ENCODE data around the gene PLXDC2. TPM values are rescaled to one million over a fixed set of nuclear protein-coding genes. Genes with fewer than 3 reads are reported as not detected.

Gene PLXDC2
- total RNA-seq, 1 donor from 2014 or later: 0.59 TPM

DNA sequence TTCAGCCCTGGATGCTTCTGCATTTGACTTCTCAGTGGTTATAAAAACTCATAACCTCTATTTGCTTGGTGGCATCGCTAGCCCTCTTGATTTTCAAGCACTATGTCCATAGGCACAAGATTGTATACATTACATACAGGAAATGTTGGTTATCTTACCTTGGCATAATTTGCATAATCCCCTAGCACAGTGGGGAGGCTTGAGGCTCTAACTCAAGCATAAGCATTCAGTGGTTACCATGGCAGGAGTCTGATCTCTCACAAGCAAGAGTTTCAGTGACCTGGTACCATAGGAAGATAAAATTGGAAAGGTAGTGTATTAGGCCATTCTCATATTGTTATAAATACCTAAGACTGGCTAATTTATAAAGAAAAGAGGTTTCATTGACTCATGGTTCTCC, 121.8 kb downstream of the PLXDC2 start:
- DNase-seq (ENCODE audit: low read depth, low spot score): no peak

DNA sequence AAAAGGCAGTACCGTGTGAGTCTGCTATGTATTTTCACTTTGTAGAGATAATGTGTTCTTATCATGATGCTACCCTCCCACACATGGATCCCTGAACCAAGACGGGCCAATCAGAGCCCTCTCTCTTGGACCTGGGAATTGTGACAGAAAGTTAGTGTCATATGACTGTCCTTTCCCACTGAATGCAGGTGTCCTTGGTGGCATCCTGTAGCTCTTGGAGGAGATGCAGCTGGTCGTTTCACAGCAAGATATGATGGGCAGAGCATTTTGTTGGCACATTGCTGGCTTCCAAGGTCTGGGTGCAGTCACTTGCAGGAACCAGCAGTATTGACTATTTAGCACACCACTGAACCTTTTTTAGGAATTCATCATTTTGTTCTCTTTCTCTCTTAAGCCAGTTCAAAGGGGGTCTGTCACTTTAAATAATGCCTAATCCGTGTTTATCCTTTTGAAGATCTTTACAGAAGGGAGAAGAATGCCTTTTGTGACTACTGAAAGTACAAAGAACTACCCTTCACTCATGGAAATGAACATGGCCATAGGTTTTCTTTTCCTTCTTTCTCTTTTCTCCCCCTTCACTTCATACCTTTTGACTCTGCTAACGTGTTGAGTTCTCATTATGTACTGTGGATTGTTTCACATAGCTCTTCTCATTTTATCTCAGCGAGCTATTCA, 125.1 kb downstream of the PLXDC2 start:
- no peak for DNase-seq (ENCODE audit: low read depth, low spot score)

DNA sequence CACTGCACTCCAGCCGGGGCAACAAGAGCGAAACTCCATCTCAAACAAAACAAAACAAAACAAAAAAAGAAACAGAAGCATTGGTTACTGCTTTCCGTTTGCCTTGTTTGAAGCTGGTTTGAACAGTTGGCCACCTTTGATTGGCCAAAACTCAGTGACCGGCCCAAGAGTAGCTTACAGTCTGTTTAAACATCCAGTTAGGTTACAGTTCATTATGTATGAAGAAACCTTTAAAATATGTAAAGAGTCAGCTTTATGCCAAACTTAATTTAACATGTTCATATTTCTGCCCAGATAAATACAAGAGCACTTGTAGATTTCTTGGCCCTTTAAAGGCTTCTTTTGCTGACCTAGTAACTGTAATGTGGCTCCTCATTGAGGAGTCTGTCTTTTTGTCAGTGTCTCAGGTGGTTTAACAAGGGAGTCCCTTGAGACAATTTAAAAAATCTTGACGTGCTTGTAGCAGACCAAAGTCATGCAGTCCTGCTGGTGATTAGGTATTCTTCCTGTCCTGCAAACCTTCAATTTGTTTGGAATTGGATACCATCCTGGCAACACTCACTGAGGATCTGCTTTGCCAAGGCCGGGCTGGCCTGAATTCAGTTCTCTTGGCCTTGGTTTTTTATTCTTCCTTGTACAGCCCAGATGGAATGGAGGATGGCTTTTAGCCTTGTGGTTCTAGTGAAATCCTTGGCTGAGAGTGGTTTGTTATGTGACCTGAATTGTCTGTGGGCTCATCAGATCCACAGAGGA, 128.9 kb downstream of the PLXDC2 start:
- DNase-seq (ENCODE audit: low read depth, low spot score): no peak

DNA sequence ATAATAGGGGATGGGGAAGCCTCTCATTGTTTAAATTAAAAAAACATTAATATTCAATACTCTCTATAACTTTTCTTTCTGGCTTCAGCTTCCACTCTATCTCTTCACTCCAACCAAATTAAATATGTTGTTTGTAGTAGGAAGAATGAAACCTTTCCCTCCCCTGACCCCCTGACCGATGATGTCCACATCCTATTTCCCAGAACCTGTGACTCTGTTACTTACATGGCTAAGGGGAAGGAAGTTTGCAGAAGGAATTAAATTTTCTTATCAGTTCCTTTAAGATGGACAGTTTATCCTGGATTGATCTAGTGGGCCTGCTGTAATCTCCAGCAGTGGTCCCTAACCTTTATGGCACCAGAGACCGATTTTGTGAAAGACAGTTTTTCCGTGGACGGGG, 130.0 kb downstream of the PLXDC2 start:
- no peak for DNase-seq (ENCODE audit: low read depth, low spot score)

DNA sequence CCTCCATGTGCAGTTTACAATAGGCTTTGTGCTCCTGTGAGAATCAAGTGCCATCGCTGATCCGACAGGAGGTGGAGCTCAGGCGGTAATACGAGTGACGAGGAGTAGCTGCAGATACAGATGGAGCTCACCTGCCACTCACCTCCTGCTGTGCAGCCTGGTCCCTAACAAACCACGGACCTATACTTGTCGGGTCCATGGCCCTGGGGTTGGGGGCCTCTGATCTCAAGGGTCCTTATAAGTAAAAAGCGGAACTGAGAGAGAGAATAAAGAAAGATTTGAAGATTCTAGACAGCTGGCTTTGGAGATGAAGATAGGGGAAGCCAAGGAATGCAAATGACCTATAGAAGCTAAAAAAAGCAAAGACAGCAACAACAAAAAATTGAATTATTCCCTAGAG, 130.6 kb downstream of the PLXDC2 start:
- no peak for DNase-seq (ENCODE audit: low read depth, low spot score)

DNA sequence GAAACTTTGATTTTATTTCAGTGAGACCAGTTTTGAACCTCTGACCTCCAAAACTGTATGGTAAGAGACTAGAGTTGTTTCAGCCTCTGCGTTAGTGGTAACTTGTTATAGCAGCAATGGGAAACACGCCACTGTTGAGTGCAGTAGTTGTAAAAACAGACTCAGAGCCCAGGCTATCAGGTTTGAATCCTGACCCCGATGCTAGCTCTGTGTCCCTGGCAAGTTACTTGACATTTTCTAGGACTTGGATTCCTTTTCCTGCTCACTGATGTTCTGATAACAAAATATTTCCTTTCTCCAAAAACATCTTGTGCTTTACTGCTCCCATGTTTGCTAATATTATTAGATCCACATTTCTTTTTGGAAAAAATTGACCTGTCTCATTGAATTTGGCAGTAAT, 131.0 kb downstream of the PLXDC2 start:
- no peak for DNase-seq (ENCODE audit: low read depth, low spot score)

DNA sequence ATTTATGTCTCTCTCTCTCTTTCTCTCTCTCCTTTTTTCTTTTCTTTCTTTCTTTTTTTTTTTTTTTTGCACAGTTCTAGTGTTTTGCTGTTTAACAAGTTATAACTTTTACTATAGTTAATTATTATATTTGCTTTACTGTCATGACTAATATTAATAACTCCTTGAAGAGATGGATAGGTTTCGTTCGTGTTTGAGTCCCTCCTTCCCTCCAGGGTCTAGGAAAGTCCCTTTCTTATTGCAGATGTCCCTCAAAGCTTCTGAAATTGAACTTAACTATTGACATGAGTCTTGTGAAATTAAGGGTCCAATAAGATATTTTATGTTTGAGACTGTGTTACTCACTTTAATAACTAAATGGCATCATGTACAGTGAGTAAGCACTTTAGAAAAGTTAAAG, 131.4 kb downstream of the PLXDC2 start:
- no peak for DNase-seq (ENCODE audit: low read depth, low spot score)

DNA sequence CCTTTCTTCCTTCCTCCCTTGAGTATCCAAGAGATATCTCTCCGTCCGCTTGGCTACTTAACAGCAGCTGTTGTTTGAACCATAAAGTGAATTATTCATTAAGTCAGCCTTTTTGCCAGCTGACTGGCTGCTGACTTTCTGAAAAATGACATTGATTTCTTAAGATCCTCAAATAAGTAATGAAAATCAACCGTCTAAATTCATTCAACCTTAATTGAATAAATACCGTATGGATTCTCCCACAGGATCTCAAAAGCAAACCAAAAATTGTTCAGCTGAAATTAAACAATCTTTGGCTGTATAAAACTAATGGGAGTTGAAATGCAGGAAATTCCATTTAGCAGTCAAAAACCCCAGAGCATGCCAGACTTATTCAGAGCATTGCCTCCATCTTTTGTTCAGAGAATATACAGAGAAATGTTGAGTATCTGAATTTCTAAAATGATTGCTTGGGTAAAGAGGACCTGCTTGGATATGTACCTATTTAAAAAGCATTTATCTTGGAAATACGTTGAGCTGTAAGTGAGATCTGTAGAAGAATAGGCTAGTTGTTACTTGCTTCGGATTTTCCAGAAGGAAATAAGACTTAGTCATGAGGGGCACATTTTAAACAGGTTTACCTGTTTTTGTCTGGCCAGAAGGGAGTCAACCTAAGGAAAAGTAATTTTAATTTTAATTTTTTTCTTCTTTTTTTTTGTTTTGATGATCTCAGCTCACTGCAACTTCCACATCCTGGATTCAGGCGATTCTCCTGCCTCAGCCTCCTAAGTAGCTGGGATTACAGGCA, 136.2 kb downstream of the PLXDC2 start:
- DNase-seq (ENCODE audit: low read depth, low spot score): no peak

DNA sequence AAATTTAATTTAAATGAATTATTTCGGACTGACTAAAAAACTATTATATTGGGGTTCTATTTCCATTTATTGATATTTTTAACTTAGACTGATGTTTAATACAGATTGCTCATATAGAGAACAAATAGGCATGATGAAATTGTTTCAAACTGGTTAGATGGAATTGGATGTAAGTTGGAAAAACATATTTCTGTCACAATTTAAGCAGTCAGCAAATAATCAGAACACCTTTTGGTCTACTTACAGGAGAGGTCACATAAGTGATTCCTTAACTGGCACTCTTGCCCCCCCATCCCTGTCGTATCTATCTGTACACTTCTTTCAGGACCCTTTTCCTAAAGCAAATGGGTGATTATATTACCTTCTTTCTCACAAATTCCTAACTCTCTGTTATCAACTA, 138.4 kb downstream of the PLXDC2 start:
- DNase-seq (ENCODE audit: low read depth, low spot score): no peak

DNA sequence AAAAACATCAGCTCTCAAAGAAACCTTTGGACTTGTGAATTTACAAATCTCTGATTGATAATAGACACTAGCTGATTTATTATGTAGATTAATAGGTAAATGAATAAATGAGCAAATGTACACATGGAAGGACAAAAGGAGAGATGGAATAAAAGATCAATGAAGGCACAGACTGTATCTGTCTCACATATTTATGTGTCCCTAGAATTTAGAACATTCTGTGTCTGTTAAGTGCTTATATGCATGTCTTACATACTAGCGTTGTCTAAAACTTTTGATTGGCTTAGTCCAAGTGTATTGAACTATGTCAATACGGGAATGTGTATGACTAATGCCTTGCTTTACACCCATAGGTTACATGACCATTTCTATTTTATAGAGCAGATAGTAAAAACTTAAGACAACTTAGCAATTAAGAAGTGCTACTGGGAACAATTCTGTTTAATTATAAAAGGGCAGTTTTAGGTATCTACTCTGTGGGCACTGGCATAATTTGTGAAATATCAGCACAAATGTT, 140.3 kb downstream of the PLXDC2 start:
- no peak for DNase-seq (ENCODE audit: low read depth, low spot score)

DNA sequence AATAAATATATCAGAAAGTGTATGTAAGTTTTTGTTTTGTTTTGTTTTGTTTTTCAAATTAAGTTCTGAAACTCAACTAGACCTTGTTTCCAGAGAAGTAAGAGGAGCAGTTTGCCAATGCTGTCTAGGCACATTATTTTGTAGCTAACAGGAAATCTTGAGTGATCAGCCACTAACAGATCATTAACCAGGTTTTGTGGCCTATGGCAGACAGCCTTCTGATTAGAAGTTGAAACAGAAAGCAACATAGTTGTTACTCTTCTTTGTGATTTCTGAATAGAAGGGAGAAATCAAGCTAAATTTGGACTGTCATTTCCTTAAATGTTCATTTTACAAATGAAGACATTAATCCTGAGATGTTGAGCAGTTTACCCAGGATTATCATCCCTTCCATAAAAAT, 142.6 kb downstream of the PLXDC2 start:
- DNase-seq (ENCODE audit: low read depth, low spot score): no peak

DNA sequence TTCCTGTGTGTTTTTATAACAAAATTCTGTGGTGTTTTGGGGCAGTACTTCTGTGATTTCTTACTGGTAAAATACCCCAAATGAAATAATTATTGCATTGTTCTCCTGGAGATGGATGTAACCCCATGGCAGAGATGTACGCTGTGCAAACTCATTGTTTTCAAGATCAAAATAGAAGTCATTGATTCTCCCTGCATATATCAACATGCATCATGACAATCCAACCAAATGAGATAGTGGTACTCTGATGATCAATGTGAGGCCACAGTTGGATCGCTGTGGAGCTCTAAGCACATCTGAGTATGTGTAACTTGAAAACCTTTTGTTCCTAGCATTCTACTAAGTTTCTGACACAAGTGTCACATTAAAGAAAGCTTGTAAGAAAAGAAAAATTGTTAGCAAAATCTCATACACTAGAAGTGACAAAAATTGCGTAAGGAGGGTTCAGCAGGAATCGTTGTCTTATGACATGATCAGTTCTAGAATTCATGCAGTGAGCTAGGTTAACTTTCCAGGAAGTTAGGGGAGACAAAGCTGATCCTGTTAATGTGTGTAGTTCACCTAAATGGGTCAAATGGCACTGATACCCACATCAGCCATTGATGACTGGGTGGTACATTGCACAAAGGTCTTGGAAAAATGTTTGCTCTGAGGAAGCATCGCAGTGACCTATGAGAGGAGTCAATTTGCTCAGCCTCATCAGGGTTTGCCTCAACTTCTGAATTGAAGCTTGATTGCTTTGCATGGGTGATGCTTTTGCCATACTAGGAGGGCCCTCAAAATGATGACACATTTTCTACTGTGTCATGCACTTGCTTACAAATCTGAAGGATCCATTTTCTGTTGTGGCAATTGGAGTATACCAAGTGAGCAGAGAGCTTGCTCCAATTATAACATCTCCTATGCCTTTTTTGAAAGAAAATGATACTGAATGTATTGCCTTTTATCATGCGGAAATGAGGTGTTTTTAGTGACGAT, 145.1 kb downstream of the PLXDC2 start:
- DNase-seq (ENCODE audit: low read depth, low spot score): no peak

DNA sequence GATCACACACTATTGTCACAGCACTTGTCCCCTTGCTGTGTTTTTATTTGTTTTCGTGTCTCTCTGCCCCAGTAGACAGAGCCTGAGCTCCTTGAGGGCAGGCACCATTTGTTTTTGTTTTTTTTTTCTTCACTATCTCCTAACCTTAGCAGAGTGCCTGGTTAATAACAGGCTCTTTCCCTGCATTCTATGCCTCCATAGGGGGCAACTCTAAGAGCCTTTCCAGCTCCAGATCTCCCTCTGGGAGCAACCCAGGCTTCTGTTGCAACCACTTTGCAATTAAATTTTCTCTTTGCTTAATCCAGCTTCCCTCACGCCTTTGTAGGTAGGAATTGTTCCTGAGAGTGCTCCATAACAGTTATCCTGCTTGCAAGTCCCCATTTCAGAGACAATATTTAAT, 148.4 kb downstream of the PLXDC2 start:
- no peak for DNase-seq (ENCODE audit: low read depth, low spot score)

DNA sequence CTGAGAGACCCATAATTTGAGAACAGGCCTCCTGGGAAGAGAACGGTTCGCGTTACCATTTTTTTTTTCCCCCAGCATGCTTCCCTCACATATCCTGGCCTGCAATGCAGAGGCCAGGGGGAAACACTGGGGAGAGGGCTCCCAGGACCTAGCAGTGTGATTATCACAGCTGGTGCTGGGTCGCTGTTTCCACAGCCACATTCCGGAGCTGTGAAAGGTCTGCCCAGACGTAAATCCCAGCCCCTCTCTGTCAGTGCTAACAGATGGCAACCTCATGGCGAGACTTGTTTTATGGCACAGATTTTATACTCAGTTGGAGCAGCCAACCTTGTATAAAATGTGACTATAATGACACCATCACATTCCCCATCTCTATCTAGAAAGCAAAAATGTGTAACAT, 150.5 kb downstream of the PLXDC2 start:
- DNase-seq (ENCODE audit: low read depth, low spot score): no peak

DNA sequence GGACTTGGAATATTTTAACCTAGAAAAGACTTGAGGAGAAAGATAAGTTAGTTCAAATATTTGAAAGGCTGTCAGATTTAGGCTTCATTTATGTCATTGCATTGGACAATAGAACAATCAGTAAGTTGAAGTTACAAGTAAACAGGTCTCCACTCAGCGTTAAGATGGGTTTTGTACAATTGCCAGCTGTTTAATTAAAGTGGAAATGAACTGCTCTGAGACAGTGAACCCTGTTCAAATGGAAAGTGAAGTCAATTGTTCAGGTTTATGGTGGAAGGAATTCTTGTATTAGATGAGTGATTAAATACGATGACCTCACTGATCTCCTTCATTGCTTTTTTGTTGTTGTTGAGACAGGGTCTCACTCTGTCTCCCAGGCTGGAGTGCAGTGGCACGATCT, 151.7 kb downstream of the PLXDC2 start:
- no peak for DNase-seq (ENCODE audit: low read depth, low spot score)

DNA sequence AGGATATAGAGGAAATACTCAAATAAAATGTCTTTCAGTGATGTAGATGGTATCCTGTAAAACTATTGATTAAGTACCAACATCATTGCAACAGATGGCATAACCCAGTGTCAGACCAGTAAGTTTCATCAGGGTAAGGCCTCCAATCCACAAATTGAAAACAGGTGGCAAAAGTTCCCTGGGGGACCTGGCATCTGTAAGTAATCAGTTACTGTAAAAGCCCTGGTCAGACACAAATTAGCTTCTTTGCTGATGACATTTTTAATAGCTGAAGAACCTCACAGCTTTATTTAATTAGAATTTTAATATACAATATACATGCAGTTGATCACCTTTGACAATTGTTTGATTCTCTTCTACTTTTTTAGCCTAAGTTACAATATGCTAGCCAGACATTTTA, 152.5 kb downstream of the PLXDC2 start:
- no peak for DNase-seq (ENCODE audit: low read depth, low spot score)

DNA sequence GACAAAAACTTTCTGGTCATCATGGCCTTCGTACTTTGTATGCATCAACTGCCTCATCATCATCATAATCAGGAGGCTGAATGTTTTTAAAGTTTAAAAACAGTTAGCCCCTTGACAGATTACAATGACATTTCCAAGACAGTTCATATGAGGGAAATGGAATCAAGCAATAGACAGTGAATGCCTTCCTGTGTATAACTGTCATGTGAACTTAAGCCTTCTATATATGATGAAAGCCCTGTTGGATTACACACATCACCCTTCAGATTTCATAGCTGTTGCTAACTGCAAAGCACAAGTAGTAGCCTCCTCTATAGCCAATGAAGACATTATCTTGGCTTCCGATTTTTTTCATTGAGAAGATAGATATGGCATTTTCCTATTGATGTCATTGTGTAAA, 154.0 kb downstream of the PLXDC2 start:
- DNase-seq (ENCODE audit: low read depth, low spot score): no peak

DNA sequence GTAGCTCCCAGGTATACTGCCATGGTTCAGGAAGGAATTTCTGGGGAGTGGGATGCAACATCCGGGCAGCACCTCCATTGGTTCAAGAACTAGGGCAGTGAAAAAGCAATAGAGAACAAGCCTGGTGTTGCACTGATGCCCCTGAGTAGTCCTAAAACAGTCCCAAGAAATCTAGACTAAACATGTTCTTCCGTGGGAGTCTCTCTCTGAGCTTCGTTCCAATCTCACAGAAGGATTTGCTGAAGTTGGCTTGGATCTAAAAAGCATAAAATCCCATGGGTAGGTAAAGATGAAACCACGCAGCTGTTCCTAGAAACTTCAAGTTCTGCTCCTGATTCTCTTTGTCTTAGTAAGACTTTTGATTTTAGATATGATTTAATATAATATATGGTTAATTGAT, 154.5 kb downstream of the PLXDC2 start:
- no peak for DNase-seq (ENCODE audit: low read depth, low spot score)

DNA sequence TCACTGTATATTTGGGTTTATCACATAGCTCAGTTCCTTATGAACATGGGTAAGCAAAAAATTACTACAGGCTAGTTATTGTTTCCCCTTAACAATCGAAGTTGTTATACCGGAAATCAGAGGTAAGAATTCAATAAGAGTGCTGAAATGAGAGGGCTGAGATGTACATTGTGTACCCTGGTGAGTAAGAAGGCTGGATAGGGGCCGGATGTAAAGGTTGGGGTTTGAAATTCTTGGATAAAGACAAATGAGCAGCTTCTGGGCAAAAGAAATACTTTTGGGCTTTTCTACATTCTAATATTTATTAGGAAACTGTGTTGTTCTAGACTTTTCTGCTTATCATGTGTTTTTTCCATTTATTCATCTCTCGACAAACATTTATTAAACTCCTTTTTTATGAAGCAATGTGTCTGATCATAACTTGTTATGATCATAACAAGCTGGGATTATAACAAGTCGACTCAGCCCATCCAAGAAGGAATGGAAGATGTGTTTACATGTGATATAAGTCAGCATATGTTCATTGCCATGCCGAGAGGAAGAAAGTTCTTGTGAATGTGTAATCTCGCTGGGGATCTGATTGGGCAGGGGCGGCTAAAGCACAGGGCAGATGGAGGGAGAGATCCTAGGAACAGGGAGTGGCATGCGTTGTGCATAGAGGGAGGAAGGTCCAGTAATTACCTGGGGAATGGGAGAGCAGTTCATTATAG, 155.3 kb downstream of the PLXDC2 start:
- no peak for DNase-seq (ENCODE audit: low read depth, low spot score)

DNA sequence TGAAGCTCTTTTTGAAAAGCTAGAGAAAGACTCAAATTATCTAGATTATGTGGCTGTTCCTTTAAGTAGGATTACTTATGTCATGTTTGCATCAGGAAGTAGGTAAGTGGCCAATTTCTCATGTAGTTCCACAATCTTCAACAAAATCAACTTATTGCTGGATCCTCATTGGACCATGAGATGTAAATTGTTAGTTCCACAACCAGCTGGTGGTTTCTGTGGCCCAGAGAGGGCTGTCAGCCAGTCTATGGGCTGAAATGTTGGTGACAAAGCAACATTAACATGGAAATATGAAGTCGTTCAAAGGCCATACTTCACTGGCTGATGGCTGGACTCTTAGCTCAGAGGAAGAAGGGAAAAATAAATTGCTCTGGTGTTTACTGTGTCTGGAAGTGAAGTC, 157.9 kb downstream of the PLXDC2 start:
- DNase-seq (ENCODE audit: low read depth, low spot score): no peak

All from pulmonary artery endothelial cell (primary cell).